Lung (tissue), 12 donors: Measurements from ENCODE around the gene CCDC86. TPM values are rescaled to one million over a fixed set of nuclear protein-coding genes. Genes with fewer than 3 reads are reported as not detected.
A peak's percentile ranks its signal among the peaks of the same experiment; 100 is the strongest.

Experiments used
- ATAC-seq: fragments of 200-7000 bp; cut with Tn5 transposase; one replicate; pipeline ENCODE4 v1.9.1; 2020; ENCODE audit warnings: moderate number of reproducible peaks; ENCODE audit not compliant: insufficient read depth, low FRiP score
- DNase-seq, 3 donors: peaks; one replicate each; pipeline ENCODE4 v3.0.0-alpha.2; 2013 to 2017
- H3K27ac ChIP-seq, 2 donors: one replicate each; pipeline ENCODE4 v1.5.1; 2013; ENCODE audit warnings: mild to moderate bottlenecking in 2 of 2, moderate library complexity in 2 of 2, control low read depth in 1 of 2, inconsistent platforms in 1 of 2, low read depth in 1 of 2, low read length in 1 of 2
- H3K27me3 ChIP-seq, 3 donors: one replicate each; pipeline ENCODE4 v1.5.1; 2013; ENCODE audit warnings: low read length in 2 of 3; ENCODE audit not compliant: control insufficient read depth in 3 of 3, insufficient read depth in 3 of 3
- H3K36me3 ChIP-seq, 4 donors: one replicate each; pipeline ENCODE4 v1.5.1; 2013; ENCODE audit warnings: low read length in 4 of 4, mild to moderate bottlenecking in 1 of 4, moderate library complexity in 1 of 4; ENCODE audit not compliant: control insufficient read depth in 4 of 4, insufficient read depth in 4 of 4
- H3K4me1 ChIP-seq, 5 donors: one replicate each; pipeline ENCODE4 v1.5.1; 2013; ENCODE audit warnings: low read length in 5 of 5, mild to moderate bottlenecking in 2 of 5, moderate library complexity in 1 of 5; ENCODE audit not compliant: control insufficient read depth in 5 of 5, insufficient read depth in 5 of 5
- H3K4me3 ChIP-seq: one replicate; pipeline ENCODE4 v1.5.1; 2013; ENCODE audit warnings: mild to moderate bottlenecking, control low read depth, moderate library complexity
- H3K9ac ChIP-seq, 2 donors: one replicate each; pipeline ENCODE4 v1.5.1; 2013; ENCODE audit warnings: low read length in 2 of 2, control low read depth in 1 of 2; ENCODE audit not compliant: insufficient read depth in 1 of 2
- H3K9me3 ChIP-seq, 4 donors: one replicate each; pipeline ENCODE4 v1.5.1; 2013; ENCODE audit warnings: low read length in 3 of 4, mild to moderate bottlenecking in 1 of 4, moderate library complexity in 1 of 4; ENCODE audit not compliant: control insufficient read depth in 4 of 4, insufficient read depth in 3 of 4
- WGBS, 2 donors: extraction: QIAGEN DNeasy Blood & Tissue Kit; methylation state at CpG; one replicate each; pipeline ENCODE4 v1.1.7; 2013; 5-methylcytosine and 5-hydroxymethylcytosine counted together
- polyA plus RNA-seq, 2 donors: library from polyadenylated mRNA; stranded (reverse); fragments of 200-250 nt; gene quantifications; one replicate each; pipeline ENCODE4 v1.2.1, GENCODE V29; 2013
- total RNA-seq, 2 donors: library from RNA; depleted of rRNA in 1 of 2; stranded (reverse); fragments of >200 nt in 1 of 2; gene quantifications; one replicate each; pipeline ENCODE4 v1.2.1, GENCODE V29; 2014 to 2021
- TF ChIP-seq, protein P1 (sequence below): IDR thresholded peaks from 2 replicates; pipeline ENCODE4 v1.5.1; 2012; ENCODE audit warnings: mild to moderate bottlenecking; ENCODE audit errors: control extremely low read depth, extremely low read depth
- donor health status: control.
- donor health status: control.
- donor health status: Bipolar disorder and iron deficiency.
- donor health status: healthy.
- donor health status: DM: yes; HTN: yes; CAD: no.

CCDC86 gene
- total and polyA plus RNA-seq, 4 donors, result 8.7 to 25.0 (median 15.0) TPM

- H3K27me3 ChIP-seq, result peaks cover 0 to 9% (median 0%) of the 10 kb centered on the region in 3 donors
- DNase-seq (no peak), ATAC-seq (no peak)
- TF ChIP-seq, protein P1, sequence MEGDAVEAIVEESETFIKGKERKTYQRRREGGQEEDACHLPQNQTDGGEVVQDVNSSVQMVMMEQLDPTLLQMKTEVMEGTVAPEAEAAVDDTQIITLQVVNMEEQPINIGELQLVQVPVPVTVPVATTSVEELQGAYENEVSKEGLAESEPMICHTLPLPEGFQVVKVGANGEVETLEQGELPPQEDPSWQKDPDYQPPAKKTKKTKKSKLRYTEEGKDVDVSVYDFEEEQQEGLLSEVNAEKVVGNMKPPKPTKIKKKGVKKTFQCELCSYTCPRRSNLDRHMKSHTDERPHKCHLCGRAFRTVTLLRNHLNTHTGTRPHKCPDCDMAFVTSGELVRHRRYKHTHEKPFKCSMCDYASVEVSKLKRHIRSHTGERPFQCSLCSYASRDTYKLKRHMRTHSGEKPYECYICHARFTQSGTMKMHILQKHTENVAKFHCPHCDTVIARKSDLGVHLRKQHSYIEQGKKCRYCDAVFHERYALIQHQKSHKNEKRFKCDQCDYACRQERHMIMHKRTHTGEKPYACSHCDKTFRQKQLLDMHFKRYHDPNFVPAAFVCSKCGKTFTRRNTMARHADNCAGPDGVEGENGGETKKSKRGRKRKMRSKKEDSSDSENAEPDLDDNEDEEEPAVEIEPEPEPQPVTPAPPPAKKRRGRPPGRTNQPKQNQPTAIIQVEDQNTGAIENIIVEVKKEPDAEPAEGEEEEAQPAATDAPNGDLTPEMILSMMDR, result no peak
- no peak overlapping the region for H3K4me3 ChIP-seq
- no peak overlapping the region for H3K9ac ChIP-seq
- no peaks in the 10 kb centered on the region for H3K9me3 ChIP-seq
- no peaks in the 10 kb centered on the region for H3K36me3 ChIP-seq
- no peak overlapping the region for H3K27ac ChIP-seq
- WGBS, 2 donors, result 96 to 100% methylated on average over 4 of the region's 4 CpGs
- peaks cover 0 to 8% (median 0%) of the 10 kb centered on the region in 5 donors for H3K4me1 ChIP-seq
Observed at GRCh38 chr11:60810151-60810550, 31.8 kb upstream of the CCDC86 start.

DNA sequence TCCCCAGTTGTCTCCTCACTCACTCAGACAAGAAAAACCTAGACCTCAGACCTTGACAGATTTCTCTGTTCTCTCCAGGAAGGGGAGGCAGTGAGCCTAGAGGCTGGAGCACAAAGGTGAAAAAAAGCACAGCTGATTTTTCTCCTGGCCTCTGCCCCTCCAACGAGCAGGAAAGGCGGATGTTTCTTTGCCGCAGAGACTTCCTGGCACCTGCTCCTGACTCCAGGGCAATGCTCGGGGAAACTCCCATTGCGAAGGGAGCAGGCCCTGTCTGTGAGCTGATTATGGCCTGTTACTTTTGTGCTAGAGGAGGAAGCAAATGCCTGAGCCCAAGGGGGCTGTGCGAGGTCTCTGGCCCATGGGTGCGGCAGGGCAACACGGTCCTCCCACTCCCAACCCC lies 31.3 kb upstream of the CCDC86 start:
- Histone ChIP-seq H3K27me3 (peaks cover 0 to 9% (median 0%) of the 10 kb centered on the region in 3 donors), H3K36me3 (no peaks in the 10 kb centered on the region), H3K27ac (no peak overlapping the region), H3K4me3 (no peak overlapping the region), H3K4me1 (peaks cover 0 to 8% (median 0%) of the 10 kb centered on the region in 5 donors), H3K9me3 (no peaks in the 10 kb centered on the region), H3K9ac (no peak overlapping the region)
- DNase-seq (peak in 2 of 3 donors; percentile 9 to 30), ATAC-seq (no peak)
- TF ChIP-seq, protein P1, result no peak
- WGBS, 2 donors, result 37 to 40% methylated on average over 8 of the region's 8 CpGs

- TF ChIP-seq, protein P1, result no peak
- Histone ChIP-seq H3K36me3 (no peaks in the 10 kb centered on the region), H3K4me3 (no peak overlapping the region), H3K9ac (no peak overlapping the region), H3K27me3 (peaks cover 0 to 9% (median 0%) of the 10 kb centered on the region in 3 donors), H3K9me3 (peaks cover 0 to 13% (median 5%) of the 10 kb centered on the region in 4 donors), H3K4me1 (peaks cover 0 to 8% (median 0%) of the 10 kb centered on the region in 5 donors), H3K27ac (no peak overlapping the region)
- no peak for ATAC-seq
- 85 to 100% methylated on average over 1 of the region's 1 CpG for WGBS, 2 donors
- no peak for DNase-seq
Observed at GRCh38 chr11:60813324-60813723, 28.6 kb upstream of the CCDC86 start.

- no peaks in the 10 kb centered on the region for H3K36me3 ChIP-seq
- TF ChIP-seq, protein P1, result no peak
- H3K27ac ChIP-seq, result no peak overlapping the region
- H3K4me1 ChIP-seq, result peaks cover 0 to 8% (median 0%) of the 10 kb centered on the region in 5 donors
- peaks cover 0 to 13% (median 5%) of the 10 kb centered on the region in 4 donors for H3K9me3 ChIP-seq
- H3K9ac ChIP-seq, result no peak overlapping the region
- ATAC-seq (no peak), DNase-seq (no peak)
- H3K27me3 ChIP-seq, result peaks cover 0 to 15% (median 0%) of the 10 kb centered on the region in 3 donors
- no peak overlapping the region for H3K4me3 ChIP-seq
- 84 to 87% methylated on average over 2 of the region's 2 CpGs for WGBS, 2 donors
Observed at GRCh38 chr11:60814112-60814511, 27.8 kb upstream of the CCDC86 start.
